ENCODE measurements around the gene ACTG1. TPM values are rescaled to one million over a fixed set of nuclear protein-coding genes. Genes with fewer than 3 reads are reported as not detected.

ACTG1 gene
- total RNA-seq, 1 experiment from 2014 or later = 3,455 TPM

DNA sequence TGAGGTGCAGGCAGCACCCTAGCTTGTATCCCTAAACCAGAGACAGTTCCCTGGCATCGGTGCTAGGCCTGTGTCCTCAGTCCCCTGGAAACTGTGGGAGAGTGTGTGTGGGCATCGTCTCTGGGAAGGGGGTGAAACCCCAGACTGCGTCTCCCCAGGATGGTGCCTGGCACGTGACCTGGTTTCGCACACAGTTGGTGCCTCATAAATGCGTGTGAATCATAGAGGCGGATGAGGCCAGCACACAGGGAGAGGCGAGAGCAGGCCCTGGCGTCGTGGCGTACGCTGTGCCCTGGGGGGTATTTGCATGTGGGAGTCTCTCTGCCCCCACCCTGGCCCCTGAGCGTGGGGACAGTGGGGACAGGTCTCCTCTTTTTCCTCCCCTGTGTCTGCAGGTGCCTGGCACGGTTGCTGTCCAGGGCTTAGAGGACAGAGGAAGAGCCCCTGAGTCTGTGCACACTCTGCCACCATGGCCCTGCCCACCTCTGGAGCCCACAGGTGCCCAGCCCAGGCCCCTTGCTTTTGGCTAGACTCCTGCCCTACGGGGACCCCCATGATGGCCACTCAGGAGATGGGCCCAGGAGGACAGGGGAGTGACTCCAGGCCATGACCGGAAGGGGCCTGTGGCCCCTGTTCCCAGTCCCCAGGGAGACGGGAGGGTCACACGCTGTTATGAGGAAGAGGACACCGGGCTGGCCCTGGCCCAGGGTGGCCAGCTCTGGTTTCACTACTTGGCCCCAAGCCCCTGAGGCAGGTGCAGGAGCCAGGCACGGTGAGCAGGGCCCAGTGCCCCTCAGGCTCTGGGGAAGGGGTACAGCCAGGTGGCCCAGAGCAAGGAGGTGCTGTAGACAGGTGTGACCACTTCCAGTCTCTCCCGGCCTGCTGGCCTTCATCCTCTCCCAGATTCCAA lies 14.3 kb upstream of the ACTG1 start:
- ATAC-seq (no peak), DNase-seq (ENCODE audit: low spot score) (no peak)
- 0 out of 2 replicates have a peak, but pooled peaks cover 3% of the 10 kb centered on the region for H3K4me1 Mint-ChIP-seq
- no peaks in the 10 kb centered on the region for H3K9me3 Mint-ChIP-seq
- no peak overlapping the region for H3K27ac Mint-ChIP-seq
- TF ChIP-seq, protein P1, sequence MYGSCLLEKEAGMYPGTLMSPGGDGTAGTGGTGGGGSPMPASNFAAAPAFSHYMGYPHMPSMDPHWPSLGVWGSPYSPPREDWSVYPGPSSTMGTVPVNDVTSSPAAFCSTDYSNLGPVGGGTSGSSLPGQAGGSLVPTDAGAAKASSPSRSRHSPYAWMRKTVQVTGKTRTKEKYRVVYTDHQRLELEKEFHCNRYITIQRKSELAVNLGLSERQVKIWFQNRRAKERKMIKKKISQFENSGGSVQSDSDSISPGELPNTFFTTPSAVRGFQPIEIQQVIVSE (CRISPR knock-in tag; IDR thresholded peaks at IDR 0.05; ENCODE audit: borderline replicate concordance) = no peak
- TF ChIP-seq RELA (CRISPR knock-in tag; IDR thresholded peaks at IDR 0.05; ENCODE audit: borderline replicate concordance) (no peak), NR1H2 (CRISPR knock-in tag; IDR thresholded peaks at IDR 0.05) (no peak), JAZF1 (CRISPR knock-in tag; IDR thresholded peaks at IDR 0.05) (no peak)
- POLR2A ChIA-PET = no interaction called here
- H3K4me3 Mint-ChIP-seq = no peak overlapping the region
- CTCF ChIA-PET = interaction anchor here (0.6 to 1.3 kb wide), 3 partner anchors 11 to 86 kb away, joined by 3 read pairs; no protein-coding TSS in a partner anchor
- H3K27me3 Mint-ChIP-seq (ENCODE audit: low read depth) = peaks cover 25% of the 10 kb centered on the region
- H3K36me3 Mint-ChIP-seq = no peaks in the 10 kb centered on the region

DNA sequence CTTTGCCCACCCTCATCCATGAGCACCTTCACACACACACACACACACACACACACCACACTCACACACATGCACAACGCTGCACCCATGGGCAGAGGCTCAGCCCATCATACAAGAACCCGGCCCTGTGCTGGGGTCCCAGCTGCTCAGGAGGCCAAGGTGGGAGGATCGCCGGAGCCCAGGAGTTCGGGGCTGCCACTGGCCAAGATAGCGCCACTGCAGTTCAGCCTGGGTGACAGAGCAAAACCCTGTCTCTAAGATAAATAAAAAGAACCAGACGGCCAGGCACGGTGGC lies 12.2 kb upstream of the ACTG1 start:
- Mint-ChIP-seq H3K36me3 (no peaks in the 10 kb centered on the region), H3K27ac (no peak overlapping the region)
- TF ChIP-seq ZNF219 (CRISPR knock-in tag; IDR thresholded peaks at IDR 0.05; ENCODE audit: borderline replicate concordance) = no peak
- no peak for TF ChIP-seq NFYB (CRISPR knock-in tag; conservative IDR thresholded peaks at IDR 0.05; ENCODE audit: low read depth)
- TF ChIP-seq JAZF1 (CRISPR knock-in tag; IDR thresholded peaks at IDR 0.05) = no peak
- TF ChIP-seq, protein P2, sequence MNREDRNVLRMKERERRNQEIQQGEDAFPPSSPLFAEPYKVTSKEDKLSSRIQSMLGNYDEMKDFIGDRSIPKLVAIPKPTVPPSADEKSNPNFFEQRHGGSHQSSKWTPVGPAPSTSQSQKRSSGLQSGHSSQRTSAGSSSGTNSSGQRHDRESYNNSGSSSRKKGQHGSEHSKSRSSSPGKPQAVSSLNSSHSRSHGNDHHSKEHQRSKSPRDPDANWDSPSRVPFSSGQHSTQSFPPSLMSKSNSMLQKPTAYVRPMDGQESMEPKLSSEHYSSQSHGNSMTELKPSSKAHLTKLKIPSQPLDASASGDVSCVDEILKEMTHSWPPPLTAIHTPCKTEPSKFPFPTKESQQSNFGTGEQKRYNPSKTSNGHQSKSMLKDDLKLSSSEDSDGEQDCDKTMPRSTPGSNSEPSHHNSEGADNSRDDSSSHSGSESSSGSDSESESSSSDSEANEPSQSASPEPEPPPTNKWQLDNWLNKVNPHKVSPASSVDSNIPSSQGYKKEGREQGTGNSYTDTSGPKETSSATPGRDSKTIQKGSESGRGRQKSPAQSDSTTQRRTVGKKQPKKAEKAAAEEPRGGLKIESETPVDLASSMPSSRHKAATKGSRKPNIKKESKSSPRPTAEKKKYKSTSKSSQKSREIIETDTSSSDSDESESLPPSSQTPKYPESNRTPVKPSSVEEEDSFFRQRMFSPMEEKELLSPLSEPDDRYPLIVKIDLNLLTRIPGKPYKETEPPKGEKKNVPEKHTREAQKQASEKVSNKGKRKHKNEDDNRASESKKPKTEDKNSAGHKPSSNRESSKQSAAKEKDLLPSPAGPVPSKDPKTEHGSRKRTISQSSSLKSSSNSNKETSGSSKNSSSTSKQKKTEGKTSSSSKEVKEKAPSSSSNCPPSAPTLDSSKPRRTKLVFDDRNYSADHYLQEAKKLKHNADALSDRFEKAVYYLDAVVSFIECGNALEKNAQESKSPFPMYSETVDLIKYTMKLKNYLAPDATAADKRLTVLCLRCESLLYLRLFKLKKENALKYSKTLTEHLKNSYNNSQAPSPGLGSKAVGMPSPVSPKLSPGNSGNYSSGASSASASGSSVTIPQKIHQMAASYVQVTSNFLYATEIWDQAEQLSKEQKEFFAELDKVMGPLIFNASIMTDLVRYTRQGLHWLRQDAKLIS (CRISPR knock-in tag; IDR thresholded peaks at IDR 0.05; ENCODE audit: borderline replicate concordance) = no peak
- TF ChIP-seq FOXK1 (CRISPR knock-in tag; IDR thresholded peaks at IDR 0.05) = no peak
- TF ChIP-seq, protein P3, sequence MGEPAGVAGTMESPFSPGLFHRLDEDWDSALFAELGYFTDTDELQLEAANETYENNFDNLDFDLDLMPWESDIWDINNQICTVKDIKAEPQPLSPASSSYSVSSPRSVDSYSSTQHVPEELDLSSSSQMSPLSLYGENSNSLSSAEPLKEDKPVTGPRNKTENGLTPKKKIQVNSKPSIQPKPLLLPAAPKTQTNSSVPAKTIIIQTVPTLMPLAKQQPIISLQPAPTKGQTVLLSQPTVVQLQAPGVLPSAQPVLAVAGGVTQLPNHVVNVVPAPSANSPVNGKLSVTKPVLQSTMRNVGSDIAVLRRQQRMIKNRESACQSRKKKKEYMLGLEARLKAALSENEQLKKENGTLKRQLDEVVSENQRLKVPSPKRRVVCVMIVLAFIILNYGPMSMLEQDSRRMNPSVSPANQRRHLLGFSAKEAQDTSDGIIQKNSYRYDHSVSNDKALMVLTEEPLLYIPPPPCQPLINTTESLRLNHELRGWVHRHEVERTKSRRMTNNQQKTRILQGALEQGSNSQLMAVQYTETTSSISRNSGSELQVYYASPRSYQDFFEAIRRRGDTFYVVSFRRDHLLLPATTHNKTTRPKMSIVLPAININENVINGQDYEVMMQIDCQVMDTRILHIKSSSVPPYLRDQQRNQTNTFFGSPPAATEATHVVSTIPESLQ (CRISPR knock-in tag; IDR thresholded peaks at IDR 0.05) = no peak

DNA sequence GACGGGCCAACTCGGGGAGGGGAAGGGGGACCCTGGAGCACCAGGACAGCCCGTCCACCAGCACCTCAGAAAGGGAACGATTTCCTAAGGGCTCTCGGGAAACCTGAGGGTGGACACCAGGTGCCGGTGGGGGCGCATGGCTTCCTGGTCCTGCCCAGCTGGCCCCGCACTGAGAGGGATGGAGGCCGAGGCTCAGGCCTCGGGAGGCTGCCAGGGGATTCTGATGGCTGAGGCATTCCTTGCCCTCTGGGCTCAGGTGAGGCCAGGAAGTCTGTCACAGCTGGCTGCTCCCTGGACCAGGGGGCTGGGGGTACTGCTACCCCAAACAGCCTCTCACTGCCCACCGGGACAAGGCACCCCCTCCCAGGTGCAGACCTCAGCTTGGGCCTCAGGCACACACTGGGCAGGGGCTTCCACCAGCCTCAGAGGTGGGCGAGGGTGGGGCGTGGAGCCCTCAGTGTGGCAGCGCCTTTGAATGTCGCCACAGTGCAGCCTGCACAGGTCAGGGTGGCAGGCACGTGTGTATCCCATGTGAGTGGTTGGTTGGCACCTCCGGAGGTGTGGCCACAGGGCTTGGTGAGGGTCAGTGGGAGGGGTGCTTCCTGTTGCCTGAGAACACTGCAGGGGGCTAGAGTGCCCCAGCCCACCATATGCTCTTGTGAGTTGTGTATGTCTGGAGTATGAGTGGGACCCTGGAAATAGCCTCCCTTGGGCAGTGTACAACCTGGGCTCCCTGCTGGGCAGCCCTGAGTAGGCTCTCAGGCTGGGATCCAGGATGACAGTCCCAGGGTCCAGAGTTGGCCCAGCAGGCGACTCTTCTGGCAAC lies 11.7 kb upstream of the ACTG1 start:
- Mint-ChIP-seq H3K4me1 (peaks cover 9% of the 10 kb centered on the region), H3K4me3 (no peak overlapping the region), H3K36me3 (no peaks in the 10 kb centered on the region), H3K27ac (no peak overlapping the region), H3K9me3 (no peaks in the 10 kb centered on the region), H3K27me3 (ENCODE audit: low read depth) (peaks cover 45% of the 10 kb centered on the region)
- ChIA-PET CTCF (interaction anchor here (1.5 to 2.5 kb wide), 8 partner anchors 9 to 285 kb away, joined by 4 to 31 read pairs (median 10); partner anchors contain the start of genes ACTG1, NDUFAF8 and TEPSIN), POLR2A (no interaction called here)
- ATAC-seq (no peak), DNase-seq (ENCODE audit: low spot score) (no peak)
- TF ChIP-seq, protein P4, sequence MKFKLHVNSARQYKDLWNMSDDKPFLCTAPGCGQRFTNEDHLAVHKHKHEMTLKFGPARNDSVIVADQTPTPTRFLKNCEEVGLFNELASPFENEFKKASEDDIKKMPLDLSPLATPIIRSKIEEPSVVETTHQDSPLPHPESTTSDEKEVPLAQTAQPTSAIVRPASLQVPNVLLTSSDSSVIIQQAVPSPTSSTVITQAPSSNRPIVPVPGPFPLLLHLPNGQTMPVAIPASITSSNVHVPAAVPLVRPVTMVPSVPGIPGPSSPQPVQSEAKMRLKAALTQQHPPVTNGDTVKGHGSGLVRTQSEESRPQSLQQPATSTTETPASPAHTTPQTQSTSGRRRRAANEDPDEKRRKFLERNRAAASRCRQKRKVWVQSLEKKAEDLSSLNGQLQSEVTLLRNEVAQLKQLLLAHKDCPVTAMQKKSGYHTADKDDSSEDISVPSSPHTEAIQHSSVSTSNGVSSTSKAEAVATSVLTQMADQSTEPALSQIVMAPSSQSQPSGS (CRISPR knock-in tag; IDR thresholded peaks at IDR 0.05; ENCODE audit: borderline replicate concordance, low read depth) = no peak
- TF ChIP-seq NFYB (CRISPR knock-in tag; conservative IDR thresholded peaks at IDR 0.05; ENCODE audit: low read depth) (no peak), ZBTB21 (CRISPR knock-in tag; IDR thresholded peaks at IDR 0.05; ENCODE audit: borderline replicate concordance) (no peak), MXD4 (CRISPR knock-in tag; IDR thresholded peaks at IDR 0.05; ENCODE audit: borderline replicate concordance) (no peak)
- TF ChIP-seq, protein P5, sequence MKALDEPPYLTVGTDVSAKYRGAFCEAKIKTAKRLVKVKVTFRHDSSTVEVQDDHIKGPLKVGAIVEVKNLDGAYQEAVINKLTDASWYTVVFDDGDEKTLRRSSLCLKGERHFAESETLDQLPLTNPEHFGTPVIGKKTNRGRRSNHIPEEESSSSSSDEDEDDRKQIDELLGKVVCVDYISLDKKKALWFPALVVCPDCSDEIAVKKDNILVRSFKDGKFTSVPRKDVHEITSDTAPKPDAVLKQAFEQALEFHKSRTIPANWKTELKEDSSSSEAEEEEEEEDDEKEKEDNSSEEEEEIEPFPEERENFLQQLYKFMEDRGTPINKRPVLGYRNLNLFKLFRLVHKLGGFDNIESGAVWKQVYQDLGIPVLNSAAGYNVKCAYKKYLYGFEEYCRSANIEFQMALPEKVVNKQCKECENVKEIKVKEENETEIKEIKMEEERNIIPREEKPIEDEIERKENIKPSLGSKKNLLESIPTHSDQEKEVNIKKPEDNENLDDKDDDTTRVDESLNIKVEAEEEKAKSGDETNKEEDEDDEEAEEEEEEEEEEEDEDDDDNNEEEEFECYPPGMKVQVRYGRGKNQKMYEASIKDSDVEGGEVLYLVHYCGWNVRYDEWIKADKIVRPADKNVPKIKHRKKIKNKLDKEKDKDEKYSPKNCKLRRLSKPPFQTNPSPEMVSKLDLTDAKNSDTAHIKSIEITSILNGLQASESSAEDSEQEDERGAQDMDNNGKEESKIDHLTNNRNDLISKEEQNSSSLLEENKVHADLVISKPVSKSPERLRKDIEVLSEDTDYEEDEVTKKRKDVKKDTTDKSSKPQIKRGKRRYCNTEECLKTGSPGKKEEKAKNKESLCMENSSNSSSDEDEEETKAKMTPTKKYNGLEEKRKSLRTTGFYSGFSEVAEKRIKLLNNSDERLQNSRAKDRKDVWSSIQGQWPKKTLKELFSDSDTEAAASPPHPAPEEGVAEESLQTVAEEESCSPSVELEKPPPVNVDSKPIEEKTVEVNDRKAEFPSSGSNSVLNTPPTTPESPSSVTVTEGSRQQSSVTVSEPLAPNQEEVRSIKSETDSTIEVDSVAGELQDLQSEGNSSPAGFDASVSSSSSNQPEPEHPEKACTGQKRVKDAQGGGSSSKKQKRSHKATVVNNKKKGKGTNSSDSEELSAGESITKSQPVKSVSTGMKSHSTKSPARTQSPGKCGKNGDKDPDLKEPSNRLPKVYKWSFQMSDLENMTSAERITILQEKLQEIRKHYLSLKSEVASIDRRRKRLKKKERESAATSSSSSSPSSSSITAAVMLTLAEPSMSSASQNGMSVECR (CRISPR knock-in tag; IDR thresholded peaks at IDR 0.05; ENCODE audit: borderline replicate concordance) = no peak

More for the DNA sequence above, 12.2 kb upstream of the ACTG1 start:
- Mint-ChIP-seq H3K9me3 (no peaks in the 10 kb centered on the region), H3K27me3 (ENCODE audit: low read depth) (peaks cover 46% of the 10 kb centered on the region), H3K4me1 (peaks cover 9% of the 10 kb centered on the region), H3K4me3 (no peak overlapping the region)
- DNase-seq (ENCODE audit: low spot score) = no peak
- ATAC-seq = no peak
- ChIA-PET CTCF (no interaction called here), POLR2A (no interaction called here)

Data from WTC11 (cell line).